Tibial artery (tissue), 4 donors: ENCODE data around the gene ERCC6.
A peak's percentile ranks its signal among the peaks of the same experiment; 100 is the strongest.

Source experiments
- DNase-seq, 2 donors: peaks; one replicate each; pipeline ENCODE4 v3.0.0-alpha.2; 2019
- H3K27ac ChIP-seq, 2 donors: fragments of 200-600 bp; sonication (generic) in 1 of 2; 1 replicate in 1 of 2; 2 replicates in 1 of 2; pipeline ENCODE4 v1.5.1; 2018 to 2019; ENCODE audit warnings: mild to moderate bottlenecking in 1 of 2
- H3K27me3 ChIP-seq, 2 donors: fragments of 200-600 bp; sonication (generic) in 1 of 2; one replicate each; pipeline versions ENCODE4 v1.5.1 to v1.6.0; 2016 to 2019
- H3K36me3 ChIP-seq, 3 donors: fragments of 200-600 bp; sonication (generic) in 2 of 3; one replicate each; pipeline ENCODE4 v1.5.1; 2016 to 2019; ENCODE audit warnings: mild to moderate bottlenecking in 2 of 3
- H3K4me1 ChIP-seq, 4 donors: fragments of 200-600 bp; sonication (generic) in 2 of 4; 1 replicate in 3 of 4; 2 replicates in 1 of 4; pipeline ENCODE4 v1.5.1; 2016 to 2019
- H3K4me3 ChIP-seq, 2 donors: fragments of 200-600 bp; sonication (generic) in 1 of 2; 1 replicate in 1 of 2; 2 replicates in 1 of 2; pipeline ENCODE4 v1.5.1; 2018 to 2019; ENCODE audit warnings: mild to moderate bottlenecking in 2 of 2
- H3K9me3 ChIP-seq, 3 donors: fragments of 200-600 bp; sonication (generic) in 1 of 3; one replicate each; pipeline ENCODE4 v1.5.1; 2016 to 2019
- intact Hi-C: fragments of 100-400 bp; cut with DNase I; formaldehyde crosslinking; loops from one replicate; pipeline ENCODE4 v1.15.0; 2023; ENCODE audit warnings: low total_unique reads
- TF ChIP-seq, protein P1 (sequence below), 2 experiments: fragments of 200-600 bp in 1 of 2; fragments of 450-650 bp in 1 of 2; IDR thresholded peaks; one replicate each; pipeline ENCODE4 v1.5.1; 2017 to 2019; ENCODE audit warnings: antibody characterized with exemption in 2 of 2, mild to moderate bottlenecking in 1 of 2, moderate library complexity in 1 of 2

Gene ERCC6

DNA sequence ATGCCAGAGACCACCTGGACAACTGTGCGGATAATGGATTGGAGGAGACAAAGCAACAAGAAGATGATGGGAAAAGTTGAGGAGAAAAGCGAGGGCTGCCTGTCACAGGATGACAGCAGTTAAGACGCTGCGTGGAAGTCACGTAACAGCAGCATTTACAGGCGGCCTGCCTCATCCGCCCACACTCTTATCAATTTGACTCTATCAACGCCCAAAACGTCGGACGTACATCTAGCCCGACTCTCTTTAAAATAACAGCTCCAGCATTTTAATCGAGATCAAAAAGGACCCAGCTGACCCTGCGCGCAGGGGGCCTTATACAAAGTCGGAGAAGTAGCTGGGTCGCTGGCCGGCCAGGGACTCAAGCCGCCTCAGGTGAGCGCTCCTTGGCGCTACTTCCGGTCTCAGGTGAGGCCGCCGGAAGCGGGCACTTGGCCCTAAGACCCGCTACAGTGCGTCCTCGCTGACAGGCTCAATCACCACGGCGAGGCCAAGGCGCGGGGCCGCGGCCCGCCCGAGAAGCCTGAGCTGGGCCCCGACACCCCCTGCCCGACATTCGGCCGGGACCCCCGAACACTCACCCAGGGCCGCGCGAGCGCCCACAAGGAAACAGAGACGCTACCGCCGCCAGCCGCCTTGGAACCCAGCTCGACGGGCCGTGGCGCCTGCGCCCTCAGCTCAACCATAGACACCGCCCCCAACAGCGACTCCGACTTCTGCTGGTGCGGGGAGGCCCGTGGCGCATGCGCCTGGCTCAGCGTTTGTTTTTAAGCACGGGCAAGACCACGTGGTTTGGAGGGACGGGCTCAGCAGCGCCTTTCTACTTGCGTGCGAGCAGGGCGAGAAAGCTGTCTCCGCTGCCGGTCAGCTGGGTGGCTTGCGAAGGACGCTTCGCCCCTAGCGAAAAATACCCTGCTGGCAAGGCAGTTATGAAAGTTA, at the start of gene ERCC6:
TSS of gene ERCC6 (minus strand) at position 741 of the 939 bp plus-strand sequence.
- DNase-seq = peak; percentile 98 to 99
- Histone ChIP-seq H3K4me3 (peak within 1 kb of the TSS; percentile 82 to 89), H3K27me3 (no peaks in the 10 kb centered on the region), H3K36me3 (no peaks in the 10 kb centered on the region), H3K27ac (peak within 1 kb of the TSS; percentile 89 to 94), H3K9me3 (no peaks in the 10 kb centered on the region), H3K4me1 (peaks cover 0 to 49% (median 18%) of the 10 kb centered on the region in 4 donors)
- intact Hi-C loops = loop anchor here (5.0 kb wide), 1 partner anchor 1271 kb away; no protein-coding TSS in a partner anchor
- TF ChIP-seq, protein P1, sequence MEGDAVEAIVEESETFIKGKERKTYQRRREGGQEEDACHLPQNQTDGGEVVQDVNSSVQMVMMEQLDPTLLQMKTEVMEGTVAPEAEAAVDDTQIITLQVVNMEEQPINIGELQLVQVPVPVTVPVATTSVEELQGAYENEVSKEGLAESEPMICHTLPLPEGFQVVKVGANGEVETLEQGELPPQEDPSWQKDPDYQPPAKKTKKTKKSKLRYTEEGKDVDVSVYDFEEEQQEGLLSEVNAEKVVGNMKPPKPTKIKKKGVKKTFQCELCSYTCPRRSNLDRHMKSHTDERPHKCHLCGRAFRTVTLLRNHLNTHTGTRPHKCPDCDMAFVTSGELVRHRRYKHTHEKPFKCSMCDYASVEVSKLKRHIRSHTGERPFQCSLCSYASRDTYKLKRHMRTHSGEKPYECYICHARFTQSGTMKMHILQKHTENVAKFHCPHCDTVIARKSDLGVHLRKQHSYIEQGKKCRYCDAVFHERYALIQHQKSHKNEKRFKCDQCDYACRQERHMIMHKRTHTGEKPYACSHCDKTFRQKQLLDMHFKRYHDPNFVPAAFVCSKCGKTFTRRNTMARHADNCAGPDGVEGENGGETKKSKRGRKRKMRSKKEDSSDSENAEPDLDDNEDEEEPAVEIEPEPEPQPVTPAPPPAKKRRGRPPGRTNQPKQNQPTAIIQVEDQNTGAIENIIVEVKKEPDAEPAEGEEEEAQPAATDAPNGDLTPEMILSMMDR (IDR thresholded peaks at IDR 0.05) = peak in 1 of 2 experiments; percentile 4

DNA sequence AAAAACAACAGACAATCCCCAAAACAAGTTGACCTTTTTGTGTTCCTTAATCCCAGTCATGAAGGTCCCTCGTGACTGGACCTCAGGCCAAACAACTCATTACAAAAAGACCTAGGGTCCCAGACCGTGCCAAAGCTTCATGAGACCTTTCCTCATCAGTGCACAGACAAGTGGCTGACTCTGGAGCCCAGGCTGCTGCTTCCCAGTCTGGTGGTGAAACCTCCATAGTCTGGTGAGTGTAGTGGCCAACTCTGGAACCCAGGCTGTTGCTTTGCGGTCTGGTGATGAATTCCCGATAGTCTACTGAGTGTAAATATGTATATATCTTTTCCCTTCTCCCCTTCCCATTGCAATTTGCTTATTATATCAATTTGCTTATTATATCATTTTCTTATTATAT, 49.1 kb upstream of the ERCC6 start:
- no peaks in the 10 kb centered on the region for H3K36me3 ChIP-seq
- no peaks in the 10 kb centered on the region for H3K4me1 ChIP-seq
- TF ChIP-seq, protein P1 (IDR thresholded peaks at IDR 0.05) = no peak
- H3K27ac ChIP-seq = no peak overlapping the region
- intact Hi-C loops = no loop called here
- no peak for DNase-seq
- H3K4me3 ChIP-seq = no peak overlapping the region
- H3K9me3 ChIP-seq = no peaks in the 10 kb centered on the region
- H3K27me3 ChIP-seq = no peaks in the 10 kb centered on the region

DNA sequence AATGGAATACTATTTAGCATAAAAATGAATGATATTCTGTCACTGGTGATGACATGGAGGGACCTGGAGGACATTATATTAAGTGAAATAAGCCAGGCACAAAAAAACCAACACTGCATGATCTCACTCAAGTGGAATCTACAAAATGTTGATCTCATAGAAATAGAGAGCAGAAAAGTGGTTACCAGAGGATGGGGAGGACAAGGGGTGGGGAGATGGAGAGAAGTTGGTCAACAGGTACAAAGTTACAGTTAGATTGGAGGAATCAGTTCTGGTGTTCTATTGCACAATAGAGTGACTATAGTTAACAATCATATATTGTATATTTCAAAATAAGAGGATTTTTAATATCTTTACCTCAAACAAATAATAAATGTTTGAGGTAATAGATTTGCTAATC, 46.5 kb upstream of the ERCC6 start:
- Histone ChIP-seq H3K4me1 (peaks cover 0 to 2% (median 0%) of the 10 kb centered on the region in 4 donors), H3K27ac (no peak overlapping the region), H3K27me3 (no peaks in the 10 kb centered on the region), H3K36me3 (no peaks in the 10 kb centered on the region), H3K9me3 (no peaks in the 10 kb centered on the region), H3K4me3 (no peak overlapping the region)
- intact Hi-C loops = no loop called here
- no peak for DNase-seq
- TF ChIP-seq, protein P1 (IDR thresholded peaks at IDR 0.05) = no peak

DNA sequence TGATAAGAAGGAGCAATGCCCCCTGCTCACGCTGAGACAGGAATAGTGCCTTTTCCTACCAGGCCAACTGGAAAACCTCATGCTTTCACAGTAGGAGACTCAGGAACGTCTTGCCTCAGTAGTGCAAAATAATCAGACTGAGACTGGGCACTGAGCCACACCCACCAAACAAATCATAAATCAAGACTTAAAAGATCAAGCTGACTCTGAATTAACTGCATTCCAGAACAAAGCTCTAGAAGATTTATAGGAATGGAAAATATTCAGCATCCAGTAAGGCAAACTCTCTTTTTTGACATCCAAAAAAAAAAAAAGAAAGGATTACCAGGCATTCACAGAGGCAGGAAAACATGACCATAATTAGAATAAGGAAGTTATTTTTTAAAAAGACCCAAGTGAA, 40.7 kb upstream of the ERCC6 start:
- H3K9me3 ChIP-seq = no peaks in the 10 kb centered on the region
- H3K27me3 ChIP-seq = no peaks in the 10 kb centered on the region
- H3K4me3 ChIP-seq = no peak overlapping the region
- DNase-seq = no peak
- intact Hi-C loops = no loop called here
- H3K27ac ChIP-seq = no peak overlapping the region
- no peaks in the 10 kb centered on the region for H3K36me3 ChIP-seq
- H3K4me1 ChIP-seq = peaks cover 0 to 9% (median under 1%) of the 10 kb centered on the region in 4 donors
- TF ChIP-seq, protein P1 (IDR thresholded peaks at IDR 0.05) = no peak

DNA sequence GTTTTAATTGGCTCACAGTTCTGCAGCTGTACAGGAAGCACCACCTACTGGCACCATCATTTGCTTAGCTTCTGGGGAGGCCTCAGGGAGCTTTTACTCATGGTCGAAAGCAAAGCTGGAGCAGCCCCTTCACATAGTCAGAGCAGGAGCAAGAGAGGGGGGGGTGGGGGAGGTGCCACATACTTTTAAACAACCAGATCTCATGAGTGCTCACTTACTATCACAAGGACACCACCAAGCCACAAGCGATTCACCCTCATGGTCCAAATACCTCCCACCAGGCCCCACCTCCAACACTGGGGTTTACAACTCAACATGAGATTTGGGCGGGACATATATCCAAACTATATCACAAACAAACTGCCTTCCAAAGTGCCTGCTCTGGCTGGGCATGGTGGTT, 39.5 kb upstream of the ERCC6 start:
- TF ChIP-seq, protein P1 (IDR thresholded peaks at IDR 0.05) = no peak
- peaks cover 0 to 9% (median under 1%) of the 10 kb centered on the region in 4 donors for H3K4me1 ChIP-seq
- no peak overlapping the region for H3K27ac ChIP-seq
- no peaks in the 10 kb centered on the region for H3K36me3 ChIP-seq
- H3K9me3 ChIP-seq = no peaks in the 10 kb centered on the region
- no peak for DNase-seq
- no peak overlapping the region for H3K4me3 ChIP-seq
- H3K27me3 ChIP-seq = no peaks in the 10 kb centered on the region
- intact Hi-C loops = no loop called here
